GM23338 (cell line): ENCODE data around the gene ESR2.

ENCODE experiments used
- CREB1 ChIP-seq: fragments of 250-450 bp; sonication (Bioruptor Pico); IDR thresholded peaks from 2 replicates; pipeline ENCODE4 v1.5.0; 2020; ENCODE audit warnings: low read depth, mild to moderate bottlenecking, moderate library complexity
- EZH2 ChIP-seq: fragments of 200-600 bp; sonication (generic); IDR thresholded peaks from one replicate; pipeline ENCODE4 v1.8.0; 2017; ENCODE audit warnings: antibody characterized with exemption, mild to moderate bottlenecking, low read depth; ENCODE audit not compliant: unreplicated experiment
- EZH2phosphoT487 ChIP-seq: fragments of 200-600 bp; sonication (generic); IDR thresholded peaks from one replicate; pipeline ENCODE4 v1.8.1; 2018; ENCODE audit warnings: antibody characterized with exemption; ENCODE audit not compliant: unreplicated experiment
- POLR2AphosphoS5 ChIP-seq: IDR thresholded peaks from 2 replicates; pipeline ENCODE4 v1.6.1; 2016; ENCODE audit warnings: antibody characterized with exemption, low read depth
- STAT1 ChIP-seq: IDR thresholded peaks from one replicate; pipeline ENCODE4 v1.6.1; 2016; ENCODE audit warnings: antibody characterized with exemption; ENCODE audit not compliant: unreplicated experiment
- TF ChIP-seq, protein P1 (sequence below), 2 experiments: fragments of 200-600 bp in 1 of 2; sonication (generic) in 1 of 2; conservative IDR thresholded peaks; 2 replicates each; pipeline versions ENCODE4 v1.5.1 to v1.6.1; 2016 to 2017; ENCODE audit warnings: antibody characterized with exemption in 2 of 2, low read depth in 2 of 2, mild to moderate bottlenecking in 2 of 2, moderate library complexity in 1 of 2
- TF ChIP-seq, protein P2 (sequence below): IDR thresholded peaks from one replicate; pipeline ENCODE4 v1.6.1; 2018; ENCODE audit warnings: antibody characterized with exemption; ENCODE audit not compliant: unreplicated experiment

DNA sequence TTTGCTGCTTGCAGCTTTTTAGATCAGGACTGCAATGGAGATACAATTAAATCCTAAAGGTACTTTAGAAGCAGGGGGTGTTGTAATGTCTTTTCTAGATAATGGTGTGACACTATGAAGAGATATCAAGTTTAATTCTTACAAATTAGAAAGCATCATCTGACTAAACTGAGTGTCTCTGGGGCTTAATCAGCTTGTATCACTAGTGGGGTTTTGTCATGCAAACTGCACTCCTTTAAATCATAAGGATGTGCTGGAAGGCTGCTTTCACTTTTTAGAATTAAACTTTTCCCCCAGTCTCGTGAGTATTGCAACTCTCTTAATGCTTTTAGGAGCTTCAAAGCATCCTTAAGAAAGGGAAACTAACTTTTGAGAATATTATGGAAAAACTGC, 218.6 kb downstream of the ESR2 start:
- TF ChIP-seq, protein P1, sequence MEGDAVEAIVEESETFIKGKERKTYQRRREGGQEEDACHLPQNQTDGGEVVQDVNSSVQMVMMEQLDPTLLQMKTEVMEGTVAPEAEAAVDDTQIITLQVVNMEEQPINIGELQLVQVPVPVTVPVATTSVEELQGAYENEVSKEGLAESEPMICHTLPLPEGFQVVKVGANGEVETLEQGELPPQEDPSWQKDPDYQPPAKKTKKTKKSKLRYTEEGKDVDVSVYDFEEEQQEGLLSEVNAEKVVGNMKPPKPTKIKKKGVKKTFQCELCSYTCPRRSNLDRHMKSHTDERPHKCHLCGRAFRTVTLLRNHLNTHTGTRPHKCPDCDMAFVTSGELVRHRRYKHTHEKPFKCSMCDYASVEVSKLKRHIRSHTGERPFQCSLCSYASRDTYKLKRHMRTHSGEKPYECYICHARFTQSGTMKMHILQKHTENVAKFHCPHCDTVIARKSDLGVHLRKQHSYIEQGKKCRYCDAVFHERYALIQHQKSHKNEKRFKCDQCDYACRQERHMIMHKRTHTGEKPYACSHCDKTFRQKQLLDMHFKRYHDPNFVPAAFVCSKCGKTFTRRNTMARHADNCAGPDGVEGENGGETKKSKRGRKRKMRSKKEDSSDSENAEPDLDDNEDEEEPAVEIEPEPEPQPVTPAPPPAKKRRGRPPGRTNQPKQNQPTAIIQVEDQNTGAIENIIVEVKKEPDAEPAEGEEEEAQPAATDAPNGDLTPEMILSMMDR (conservative IDR thresholded peaks at IDR 0.05; ENCODE audit: low read depth in 2 of 2), result no peak
- TF ChIP-seq EZH2phosphoT487 (no peak), EZH2 (no peak), POLR2AphosphoS5 (no peak), CREB1 (CRISPR knock-in tag) (no peak), STAT1 (no peak)
- TF ChIP-seq, protein P2, sequence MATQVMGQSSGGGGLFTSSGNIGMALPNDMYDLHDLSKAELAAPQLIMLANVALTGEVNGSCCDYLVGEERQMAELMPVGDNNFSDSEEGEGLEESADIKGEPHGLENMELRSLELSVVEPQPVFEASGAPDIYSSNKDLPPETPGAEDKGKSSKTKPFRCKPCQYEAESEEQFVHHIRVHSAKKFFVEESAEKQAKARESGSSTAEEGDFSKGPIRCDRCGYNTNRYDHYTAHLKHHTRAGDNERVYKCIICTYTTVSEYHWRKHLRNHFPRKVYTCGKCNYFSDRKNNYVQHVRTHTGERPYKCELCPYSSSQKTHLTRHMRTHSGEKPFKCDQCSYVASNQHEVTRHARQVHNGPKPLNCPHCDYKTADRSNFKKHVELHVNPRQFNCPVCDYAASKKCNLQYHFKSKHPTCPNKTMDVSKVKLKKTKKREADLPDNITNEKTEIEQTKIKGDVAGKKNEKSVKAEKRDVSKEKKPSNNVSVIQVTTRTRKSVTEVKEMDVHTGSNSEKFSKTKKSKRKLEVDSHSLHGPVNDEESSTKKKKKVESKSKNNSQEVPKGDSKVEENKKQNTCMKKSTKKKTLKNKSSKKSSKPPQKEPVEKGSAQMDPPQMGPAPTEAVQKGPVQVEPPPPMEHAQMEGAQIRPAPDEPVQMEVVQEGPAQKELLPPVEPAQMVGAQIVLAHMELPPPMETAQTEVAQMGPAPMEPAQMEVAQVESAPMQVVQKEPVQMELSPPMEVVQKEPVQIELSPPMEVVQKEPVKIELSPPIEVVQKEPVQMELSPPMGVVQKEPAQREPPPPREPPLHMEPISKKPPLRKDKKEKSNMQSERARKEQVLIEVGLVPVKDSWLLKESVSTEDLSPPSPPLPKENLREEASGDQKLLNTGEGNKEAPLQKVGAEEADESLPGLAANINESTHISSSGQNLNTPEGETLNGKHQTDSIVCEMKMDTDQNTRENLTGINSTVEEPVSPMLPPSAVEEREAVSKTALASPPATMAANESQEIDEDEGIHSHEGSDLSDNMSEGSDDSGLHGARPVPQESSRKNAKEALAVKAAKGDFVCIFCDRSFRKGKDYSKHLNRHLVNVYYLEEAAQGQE, result no peak
